HG03565 (cell line): ENCODE data around the gene BACE1.

Source experiments
- ATAC-seq: cut with Tn5 transposase; IDR thresholded peaks from one replicate; pipeline ENCODE4 v1.9.1; 2021; ENCODE audit warnings: mild to moderate bottlenecking, moderate library complexity; ENCODE audit not compliant: unreplicated experiment

The BACE1 gene

GRCh38 chr11:117309310-117309709 is 6.7 kb downstream of the BACE1 start:
- no peak for ATAC-seq

GRCh38 chr11:117305145-117305544 is 10.9 kb downstream of the BACE1 start:
- ATAC-seq = no peak

GRCh38 chr11:117303646-117304315 is 12.3 kb downstream of the BACE1 start:
- ATAC-seq = no peak

GRCh38 chr11:117303101-117303500 is 13.0 kb downstream of the BACE1 start:
- ATAC-seq = no peak

GRCh38 chr11:117302228-117302627 is 13.8 kb downstream of the BACE1 start:
- no peak for ATAC-seq

GRCh38 chr11:117300773-117301172 is 15.3 kb downstream of the BACE1 start:
- no peak for ATAC-seq

GRCh38 chr11:117300283-117300663 is 15.8 kb downstream of the BACE1 start:
- ATAC-seq = no peak

GRCh38 chr11:117299351-117300282 is 16.4 kb downstream of the BACE1 start:
- ATAC-seq = no peak

GRCh38 chr11:117298195-117298594 is 17.9 kb downstream of the BACE1 start:
- ATAC-seq = no peak

- no peak for ATAC-seq
These were observed 19.2 kb downstream of the BACE1 start for GRCh38 chr11:117296881-117297280.

- ATAC-seq = no peak
These were observed 20.5 kb downstream of the BACE1 start for GRCh38 chr11:117295438-117296137.

GRCh38 chr11:117292616-117293015 is 23.4 kb downstream of the BACE1 start:
- ATAC-seq = no peak

GRCh38 chr11:117290809-117291396 is 25.2 kb downstream of the BACE1 start, which contains the start of gene BACE1-AS:
TSS of gene BACE1-AS (plus strand) at chr11:117291346.
- ATAC-seq = no peak

- ATAC-seq = no peak
These were observed 26.3 kb downstream of the BACE1 start for GRCh38 chr11:117289795-117290194.

- no peak for ATAC-seq
These were observed 28.4 kb downstream of the BACE1 start for GRCh38 chr11:117287668-117288067.

- no peak for ATAC-seq
These were observed 29.5 kb downstream of the BACE1 start for GRCh38 chr11:117286588-117286987.

GRCh38 chr11:117284053-117284452 is 32.0 kb downstream of the BACE1 start:
- no peak for ATAC-seq

- ATAC-seq = no peak
These were observed 33.1 kb downstream of the BACE1 start for GRCh38 chr11:117282956-117283355.

GRCh38 chr11:117281869-117282268 is 34.2 kb downstream of the BACE1 start:
- ATAC-seq = no peak

GRCh38 chr11:117281159-117281558 is 34.9 kb downstream of the BACE1 start:
- no peak for ATAC-seq
